HEK293 (cell line): ENCODE measurements around the gene ATP2A2.

Source experiments
- MEIS1 ChIP-seq: sonication (generic); formaldehyde crosslinking; IDR thresholded peaks from 2 replicates; pipeline ENCODE4 v1.8.1; 2022; ENCODE audit warnings: missing genetic modification reagents, mild to moderate bottlenecking, borderline replicate concordance
- TF ChIP-seq, protein P1 (sequence below): fragments of 450-650 bp; formaldehyde crosslinking; IDR thresholded peaks from 2 replicates; pipeline ENCODE4 v1.5.1; 2016; ENCODE audit warnings: missing biosample characterization, missing genetic modification characterization

- TF ChIP-seq, protein P1, sequence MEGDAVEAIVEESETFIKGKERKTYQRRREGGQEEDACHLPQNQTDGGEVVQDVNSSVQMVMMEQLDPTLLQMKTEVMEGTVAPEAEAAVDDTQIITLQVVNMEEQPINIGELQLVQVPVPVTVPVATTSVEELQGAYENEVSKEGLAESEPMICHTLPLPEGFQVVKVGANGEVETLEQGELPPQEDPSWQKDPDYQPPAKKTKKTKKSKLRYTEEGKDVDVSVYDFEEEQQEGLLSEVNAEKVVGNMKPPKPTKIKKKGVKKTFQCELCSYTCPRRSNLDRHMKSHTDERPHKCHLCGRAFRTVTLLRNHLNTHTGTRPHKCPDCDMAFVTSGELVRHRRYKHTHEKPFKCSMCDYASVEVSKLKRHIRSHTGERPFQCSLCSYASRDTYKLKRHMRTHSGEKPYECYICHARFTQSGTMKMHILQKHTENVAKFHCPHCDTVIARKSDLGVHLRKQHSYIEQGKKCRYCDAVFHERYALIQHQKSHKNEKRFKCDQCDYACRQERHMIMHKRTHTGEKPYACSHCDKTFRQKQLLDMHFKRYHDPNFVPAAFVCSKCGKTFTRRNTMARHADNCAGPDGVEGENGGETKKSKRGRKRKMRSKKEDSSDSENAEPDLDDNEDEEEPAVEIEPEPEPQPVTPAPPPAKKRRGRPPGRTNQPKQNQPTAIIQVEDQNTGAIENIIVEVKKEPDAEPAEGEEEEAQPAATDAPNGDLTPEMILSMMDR (tag by site-specific recombination): no peak
- TF ChIP-seq MEIS1 (CRISPR knock-in tag): no peak
Observed at GRCh38 chr12:110344657-110345056, 63.6 kb downstream of the ATP2A2 start.
